ENCODE measurements around the gene USP36. TPM values are rescaled to one million over a fixed set of nuclear protein-coding genes. Genes with fewer than 3 reads are reported as not detected.

USP36 gene
- total RNA-seq, 1 experiment from 2014 or later, result 113 TPM

- BruUV-seq (replicated peaks), result no TSS peak
- in situ Hi-C loops (cut with HindIII; ENCODE audit: low pct_unique_long_range_greater_than_20kb, low sequenced_read_pairs), result no loop called here
- intact Hi-C loops (cut with micrococcal nuclease; ENCODE audit: unreplicated experiment), result no loop called here
- POLR2A ChIA-PET, result no interaction called here
- H3K9me3 ChIP-seq (ENCODE audit: control insufficient read depth, insufficient read depth, low read depth, low read length), result no peaks in the 10 kb centered on the region
- H3K27ac ChIP-seq (ENCODE audit: low read length), result no peak overlapping the region
- no peaks in the 10 kb centered on the region for H3K4me1 ChIP-seq (ENCODE audit: control insufficient read depth, insufficient read depth, low read length)
- CTCF ChIA-PET, result interaction anchor here (0.6 kb wide), 1 partner anchor 41 kb away, joined by 7 read pairs; no protein-coding TSS in a partner anchor
- no peak overlapping the region for H3K4me3 ChIP-seq (ENCODE audit: low read depth in 2 of 2, low read length in 2 of 2)
- DNase-seq (ENCODE audit: low read depth, low spot score) (no peak), ATAC-seq (no peak)
- 0 out of 2 replicates have a peak, but pooled peaks cover 9% of the 10 kb centered on the region for H3K36me3 ChIP-seq (ENCODE audit: control insufficient read depth, insufficient read depth, low read length)
- H3K27me3 ChIP-seq (ENCODE audit: control insufficient read depth, insufficient read depth, low read length), result no peaks in the 10 kb centered on the region
- TF ChIP-seq CTCF (IDR thresholded peaks at IDR 0.05) (no peak), POLR2AphosphoS5 (IDR thresholded peaks at IDR 0.05; ENCODE audit: low read depth, low read length) (no peak), REST (IDR thresholded peaks at IDR 0.05; ENCODE audit: insufficient read depth in 1 of 2, low read depth in 2 of 2, low read length in 1 of 2) (no peak), SIN3A (IDR thresholded peaks at IDR 0.05; ENCODE audit: borderline replicate concordance, insufficient read depth, low read depth, low read length) (no peak), TCF7L2 (IDR thresholded peaks at IDR 0.05; ENCODE audit: low read depth, low read length) (no peak)
Measured at GRCh38 chr17:78796517-78796900, 44.1 kb downstream of the USP36 start.

GRCh38 chr17:78795861-78796516, 44.6 kb downstream of the USP36 start:
- TF ChIP-seq POLR2AphosphoS5 (IDR thresholded peaks at IDR 0.05; ENCODE audit: low read depth, low read length), result no peak
- no peak for TF ChIP-seq REST (IDR thresholded peaks at IDR 0.05; ENCODE audit: insufficient read depth in 1 of 2, low read depth in 2 of 2, low read length in 1 of 2)
- no peak for TF ChIP-seq TCF7L2 (IDR thresholded peaks at IDR 0.05; ENCODE audit: low read depth, low read length)
- TF ChIP-seq CTCF (IDR thresholded peaks at IDR 0.05), result no peak
- TF ChIP-seq SIN3A (IDR thresholded peaks at IDR 0.05; ENCODE audit: borderline replicate concordance, insufficient read depth, low read depth, low read length), result no peak
- BruUV-seq (replicated peaks), result TSS peak; percentile 57
- no peak overlapping the region for H3K27ac ChIP-seq (ENCODE audit: low read length)
- H3K4me3 ChIP-seq (ENCODE audit: low read depth in 2 of 2, low read length in 2 of 2), result no peak overlapping the region
- H3K4me1 ChIP-seq (ENCODE audit: control insufficient read depth, insufficient read depth, low read length), result no peaks in the 10 kb centered on the region
- no peaks in the 10 kb centered on the region for H3K27me3 ChIP-seq (ENCODE audit: control insufficient read depth, insufficient read depth, low read length)
- ChIA-PET POLR2A (interaction anchor here (0.6 kb wide), 1 partner anchor 214 kb away, joined by 7 read pairs; no protein-coding TSS in a partner anchor), CTCF (no interaction called here)
- ATAC-seq, result no peak
- intact Hi-C loops (cut with micrococcal nuclease; ENCODE audit: unreplicated experiment), result no loop called here
- DNase-seq (ENCODE audit: low read depth, low spot score), result no peak
- no peaks in the 10 kb centered on the region for H3K9me3 ChIP-seq (ENCODE audit: control insufficient read depth, insufficient read depth, low read depth, low read length)
- H3K36me3 ChIP-seq (ENCODE audit: control insufficient read depth, insufficient read depth, low read length), result 0 out of 2 replicates have a peak, but pooled peaks cover 9% of the 10 kb centered on the region
- in situ Hi-C loops (cut with HindIII; ENCODE audit: low pct_unique_long_range_greater_than_20kb, low sequenced_read_pairs), result no loop called here
